Measurements from ENCODE around the gene NLRC3.

DNA sequence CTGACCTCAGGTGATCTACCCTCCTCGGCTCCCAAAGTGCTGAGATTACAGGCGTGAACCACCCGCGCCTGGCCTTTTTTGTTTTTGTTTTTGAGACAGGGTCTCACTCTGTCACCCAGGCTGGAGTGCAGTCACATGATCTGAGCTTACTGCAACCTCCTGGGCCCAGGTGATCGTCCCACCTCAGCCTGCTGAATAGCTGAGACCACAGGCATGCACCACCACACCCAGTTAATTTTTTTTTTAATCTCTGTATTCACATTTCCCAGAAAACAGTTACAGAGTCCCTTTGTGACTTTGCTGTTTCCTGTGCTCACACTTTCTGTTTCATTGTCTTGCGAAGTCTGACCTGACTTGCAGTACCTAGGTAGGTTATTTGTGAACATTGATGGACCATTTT, 73.7 kb downstream of the NLRC3 start:
- TF ChIP-seq RORB (CRISPR knock-in tag; IDR thresholded peaks at IDR 0.05): no peak
- TF ChIP-seq, protein P1, sequence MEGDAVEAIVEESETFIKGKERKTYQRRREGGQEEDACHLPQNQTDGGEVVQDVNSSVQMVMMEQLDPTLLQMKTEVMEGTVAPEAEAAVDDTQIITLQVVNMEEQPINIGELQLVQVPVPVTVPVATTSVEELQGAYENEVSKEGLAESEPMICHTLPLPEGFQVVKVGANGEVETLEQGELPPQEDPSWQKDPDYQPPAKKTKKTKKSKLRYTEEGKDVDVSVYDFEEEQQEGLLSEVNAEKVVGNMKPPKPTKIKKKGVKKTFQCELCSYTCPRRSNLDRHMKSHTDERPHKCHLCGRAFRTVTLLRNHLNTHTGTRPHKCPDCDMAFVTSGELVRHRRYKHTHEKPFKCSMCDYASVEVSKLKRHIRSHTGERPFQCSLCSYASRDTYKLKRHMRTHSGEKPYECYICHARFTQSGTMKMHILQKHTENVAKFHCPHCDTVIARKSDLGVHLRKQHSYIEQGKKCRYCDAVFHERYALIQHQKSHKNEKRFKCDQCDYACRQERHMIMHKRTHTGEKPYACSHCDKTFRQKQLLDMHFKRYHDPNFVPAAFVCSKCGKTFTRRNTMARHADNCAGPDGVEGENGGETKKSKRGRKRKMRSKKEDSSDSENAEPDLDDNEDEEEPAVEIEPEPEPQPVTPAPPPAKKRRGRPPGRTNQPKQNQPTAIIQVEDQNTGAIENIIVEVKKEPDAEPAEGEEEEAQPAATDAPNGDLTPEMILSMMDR (IDR thresholded peaks at IDR 0.05): no peak
- TF ChIP-seq, protein P2, sequence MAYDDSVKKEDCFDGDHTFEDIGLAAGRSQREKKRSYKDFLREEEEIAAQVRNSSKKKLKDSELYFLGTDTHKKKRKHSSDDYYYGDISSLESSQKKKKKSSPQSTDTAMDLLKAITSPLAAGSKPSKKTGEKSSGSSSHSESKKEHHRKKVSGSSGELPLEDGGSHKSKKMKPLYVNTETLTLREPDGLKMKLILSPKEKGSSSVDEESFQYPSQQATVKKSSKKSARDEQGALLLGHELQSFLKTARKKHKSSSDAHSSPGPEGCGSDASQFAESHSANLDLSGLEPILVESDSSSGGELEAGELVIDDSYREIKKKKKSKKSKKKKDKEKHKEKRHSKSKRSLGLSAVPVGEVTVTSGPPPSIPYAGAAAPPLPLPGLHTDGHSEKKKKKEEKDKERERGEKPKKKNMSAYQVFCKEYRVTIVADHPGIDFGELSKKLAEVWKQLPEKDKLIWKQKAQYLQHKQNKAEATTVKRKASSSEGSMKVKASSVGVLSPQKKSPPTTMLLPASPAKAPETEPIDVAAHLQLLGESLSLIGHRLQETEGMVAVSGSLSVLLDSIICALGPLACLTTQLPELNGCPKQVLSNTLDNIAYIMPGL (CRISPR knock-in tag; IDR thresholded peaks at IDR 0.05): no peak
- TF ChIP-seq, protein P3, sequence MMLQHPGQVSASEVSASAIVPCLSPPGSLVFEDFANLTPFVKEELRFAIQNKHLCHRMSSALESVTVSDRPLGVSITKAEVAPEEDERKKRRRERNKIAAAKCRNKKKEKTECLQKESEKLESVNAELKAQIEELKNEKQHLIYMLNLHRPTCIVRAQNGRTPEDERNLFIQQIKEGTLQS (CRISPR knock-in tag; conservative IDR thresholded peaks at IDR 0.05): no peak
- no peak for TF ChIP-seq TEAD1 (CRISPR knock-in tag; IDR thresholded peaks at IDR 0.05)
- TF ChIP-seq, protein P4, sequence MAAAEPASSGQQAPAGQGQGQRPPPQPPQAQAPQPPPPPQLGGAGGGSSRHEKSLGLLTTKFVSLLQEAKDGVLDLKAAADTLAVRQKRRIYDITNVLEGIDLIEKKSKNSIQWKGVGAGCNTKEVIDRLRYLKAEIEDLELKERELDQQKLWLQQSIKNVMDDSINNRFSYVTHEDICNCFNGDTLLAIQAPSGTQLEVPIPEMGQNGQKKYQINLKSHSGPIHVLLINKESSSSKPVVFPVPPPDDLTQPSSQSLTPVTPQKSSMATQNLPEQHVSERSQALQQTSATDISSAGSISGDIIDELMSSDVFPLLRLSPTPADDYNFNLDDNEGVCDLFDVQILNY (CRISPR knock-in tag; IDR thresholded peaks at IDR 0.05): no peak
- TF ChIP-seq SMAD4 (CRISPR knock-in tag; IDR thresholded peaks at IDR 0.05): no peak
- TF ChIP-seq, protein P5, sequence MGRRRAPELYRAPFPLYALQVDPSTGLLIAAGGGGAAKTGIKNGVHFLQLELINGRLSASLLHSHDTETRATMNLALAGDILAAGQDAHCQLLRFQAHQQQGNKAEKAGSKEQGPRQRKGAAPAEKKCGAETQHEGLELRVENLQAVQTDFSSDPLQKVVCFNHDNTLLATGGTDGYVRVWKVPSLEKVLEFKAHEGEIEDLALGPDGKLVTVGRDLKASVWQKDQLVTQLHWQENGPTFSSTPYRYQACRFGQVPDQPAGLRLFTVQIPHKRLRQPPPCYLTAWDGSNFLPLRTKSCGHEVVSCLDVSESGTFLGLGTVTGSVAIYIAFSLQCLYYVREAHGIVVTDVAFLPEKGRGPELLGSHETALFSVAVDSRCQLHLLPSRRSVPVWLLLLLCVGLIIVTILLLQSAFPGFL (CRISPR knock-in tag; IDR thresholded peaks at IDR 0.05; ENCODE audit: borderline replicate concordance): no peak
- TF ChIP-seq, protein P6, sequence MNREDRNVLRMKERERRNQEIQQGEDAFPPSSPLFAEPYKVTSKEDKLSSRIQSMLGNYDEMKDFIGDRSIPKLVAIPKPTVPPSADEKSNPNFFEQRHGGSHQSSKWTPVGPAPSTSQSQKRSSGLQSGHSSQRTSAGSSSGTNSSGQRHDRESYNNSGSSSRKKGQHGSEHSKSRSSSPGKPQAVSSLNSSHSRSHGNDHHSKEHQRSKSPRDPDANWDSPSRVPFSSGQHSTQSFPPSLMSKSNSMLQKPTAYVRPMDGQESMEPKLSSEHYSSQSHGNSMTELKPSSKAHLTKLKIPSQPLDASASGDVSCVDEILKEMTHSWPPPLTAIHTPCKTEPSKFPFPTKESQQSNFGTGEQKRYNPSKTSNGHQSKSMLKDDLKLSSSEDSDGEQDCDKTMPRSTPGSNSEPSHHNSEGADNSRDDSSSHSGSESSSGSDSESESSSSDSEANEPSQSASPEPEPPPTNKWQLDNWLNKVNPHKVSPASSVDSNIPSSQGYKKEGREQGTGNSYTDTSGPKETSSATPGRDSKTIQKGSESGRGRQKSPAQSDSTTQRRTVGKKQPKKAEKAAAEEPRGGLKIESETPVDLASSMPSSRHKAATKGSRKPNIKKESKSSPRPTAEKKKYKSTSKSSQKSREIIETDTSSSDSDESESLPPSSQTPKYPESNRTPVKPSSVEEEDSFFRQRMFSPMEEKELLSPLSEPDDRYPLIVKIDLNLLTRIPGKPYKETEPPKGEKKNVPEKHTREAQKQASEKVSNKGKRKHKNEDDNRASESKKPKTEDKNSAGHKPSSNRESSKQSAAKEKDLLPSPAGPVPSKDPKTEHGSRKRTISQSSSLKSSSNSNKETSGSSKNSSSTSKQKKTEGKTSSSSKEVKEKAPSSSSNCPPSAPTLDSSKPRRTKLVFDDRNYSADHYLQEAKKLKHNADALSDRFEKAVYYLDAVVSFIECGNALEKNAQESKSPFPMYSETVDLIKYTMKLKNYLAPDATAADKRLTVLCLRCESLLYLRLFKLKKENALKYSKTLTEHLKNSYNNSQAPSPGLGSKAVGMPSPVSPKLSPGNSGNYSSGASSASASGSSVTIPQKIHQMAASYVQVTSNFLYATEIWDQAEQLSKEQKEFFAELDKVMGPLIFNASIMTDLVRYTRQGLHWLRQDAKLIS (CRISPR knock-in tag; IDR thresholded peaks at IDR 0.05; ENCODE audit: borderline replicate concordance): no peak
